ENCODE data around the gene CNTRL. TPM values are rescaled to one million over a fixed set of nuclear protein-coding genes. Genes with fewer than 3 reads are reported as not detected.
A peak's percentile ranks its signal among the peaks of the same experiment; 100 is the strongest.

Gene CNTRL
- total and polyA plus RNA-seq, 12 donors: 7.4 to 19.1 (median 9.7) TPM

- intact Hi-C loops (cut with DNase I): loop anchor here in 1 of 2 donors (5.0 kb wide), 1 partner anchor 165 kb away; no protein-coding TSS in a partner anchor
Measured at GRCh38 chr9:121222524-121223171, 147.9 kb downstream of the CNTRL start.

DNA sequence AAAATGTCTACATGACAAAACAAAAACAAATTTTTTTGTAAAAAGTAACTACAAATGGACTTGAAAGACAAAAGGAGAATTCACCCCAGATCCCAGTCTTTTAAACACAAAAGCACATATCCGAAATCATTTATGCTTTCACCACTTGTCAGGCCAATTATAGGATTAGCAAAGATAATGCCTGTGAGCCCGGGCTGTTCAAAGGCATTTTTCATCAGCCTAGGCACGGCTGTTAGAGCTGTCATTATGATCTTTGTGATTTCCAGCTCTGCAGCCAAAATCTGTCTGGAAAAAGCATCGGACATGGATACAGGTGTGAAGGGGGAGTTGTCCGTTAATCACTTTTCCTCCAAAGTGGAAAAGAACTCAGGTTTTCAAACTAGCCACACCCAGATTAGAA lies 150.5 kb downstream of the CNTRL start:
- intact Hi-C loops (cut with DNase I): no loop called here
- no peaks in the 10 kb centered on the region for H3K9me3 ChIP-seq (replicated peaks in 1 of 3)
- H3K27ac ChIP-seq: no peak overlapping the region
- H3K4me1 ChIP-seq (replicated peaks in 1 of 2): peaks cover 0 to 6% of the 10 kb centered on the region in 2 donors
- no peaks in the 10 kb centered on the region for H3K27me3 ChIP-seq
- TF ChIP-seq CTCF (IDR thresholded peaks at IDR 0.05) (no peak), POLR2A (IDR thresholded peaks at IDR 0.05) (no peak)
- DNase-seq: no peak
- no peaks in the 10 kb centered on the region for H3K36me3 ChIP-seq (replicated peaks in 1 of 2)
- 73 to 83% (median 77%) methylated on average over 5 of the region's 5 CpGs for WGBS, 4 donors
- no peak overlapping the region for H3K4me3 ChIP-seq

More at GRCh38 chr9:121222524-121223171, 147.9 kb downstream of the CNTRL start:
- WGBS, 4 donors: 42 to 50% (median 45%) methylated on average over 12 of the region's 12 CpGs
- peaks cover 0 to 6% of the 10 kb centered on the region in 2 donors for H3K4me1 ChIP-seq (replicated peaks in 1 of 2)
- no peaks in the 10 kb centered on the region for H3K9me3 ChIP-seq (replicated peaks in 1 of 3)
- DNase-seq: peak in 1 of 7 donors; percentile 21
- no peak overlapping the region for H3K4me3 ChIP-seq
- no peaks in the 10 kb centered on the region for H3K36me3 ChIP-seq (replicated peaks in 1 of 2)
- no peak overlapping the region for H3K27ac ChIP-seq
- no peaks in the 10 kb centered on the region for H3K27me3 ChIP-seq
- TF ChIP-seq CTCF (IDR thresholded peaks at IDR 0.05) (peak; percentile 56 to 78 (median 67)), POLR2A (IDR thresholded peaks at IDR 0.05) (no peak)

- WGBS, 4 donors: 72 to 83% (median 80%) methylated on average over 2 of the region's 2 CpGs
- no peak for TF ChIP-seq POLR2A (IDR thresholded peaks at IDR 0.05)
- no peak for TF ChIP-seq CTCF (IDR thresholded peaks at IDR 0.05)
- Histone ChIP-seq H3K9me3 (replicated peaks in 1 of 3) (no peaks in the 10 kb centered on the region), H3K4me3 (no peak overlapping the region), H3K36me3 (replicated peaks in 1 of 2) (no peaks in the 10 kb centered on the region), H3K27ac (no peak overlapping the region), H3K4me1 (replicated peaks in 1 of 2) (peaks cover 0 to 6% of the 10 kb centered on the region in 2 donors), H3K27me3 (no peaks in the 10 kb centered on the region)
- DNase-seq: no peak
- intact Hi-C loops (cut with DNase I): no loop called here
Measured at GRCh38 chr9:121226175-121226574, 151.4 kb downstream of the CNTRL start.

Small RNA genes lying within 50 kb of the gene (small RNA-seq; reads per million reads assigned to genes)
- 0 reads per million in 2 donors for gene RN7SL181P

Other genes starting within 250 kb of the CNTRL start
- gene PSMD5, start 232.0 kb upstream of the CNTRL start, total RNA-seq: 10 to 100 TPM; 29.3 to 78.8 (median 47.5) TPM
- 10 to 100 TPM; 15.6 to 57.1 (median 16.1) TPM for gene PSMD5, start 232.0 kb upstream of the CNTRL start, polyA plus RNA-seq
- gene PHF19, start 197.8 kb upstream of the CNTRL start, total RNA-seq: 10 to 100 TPM; 17.2 to 61.8 (median 26.6) TPM
- 10 to 100 TPM; 13.6 to 39.7 (median 29.7) TPM for gene PHF19, start 197.8 kb upstream of the CNTRL start, polyA plus RNA-seq
- gene TRAF1, start 148.2 kb upstream of the CNTRL start, total RNA-seq: 10 to 100 TPM in 2 of 9 donors, 1 to 10 TPM in 7; 1.6 to 11.7 (median 6.7) TPM
- 10 to 100 TPM in 2 of 3 donors, 1 to 10 TPM in 1; 2.4 to 42.7 (median 30.3) TPM for gene TRAF1, start 148.2 kb upstream of the CNTRL start, polyA plus RNA-seq
- 1 to 10 TPM; 1.4 to 7.9 (median 2.9) TPM for gene C5, start 24.7 kb upstream of the CNTRL start, total RNA-seq
- 1 to 10 TPM; 2.3 to 6.2 (median 3.5) TPM for gene C5, start 24.7 kb upstream of the CNTRL start, polyA plus RNA-seq
- 10 to 100 TPM; 23.8 to 93.2 (median 44.8) TPM for gene RAB14, start 126.9 kb downstream of the CNTRL start, total RNA-seq
- 100 to 1,000 TPM in 1 of 3 donors, 10 to 100 TPM in 2; 16.5 to 108 (median 21.7) TPM for gene RAB14, start 126.9 kb downstream of the CNTRL start, polyA plus RNA-seq
- gene GSN, start 193.2 kb downstream of the CNTRL start, total RNA-seq: 100 to 1,000 TPM; 143 to 735 (median 308) TPM
- 100 to 1,000 TPM in 2 of 3 donors, 10 to 100 TPM in 1; 78.5 to 432 (median 180) TPM for gene GSN, start 193.2 kb downstream of the CNTRL start, polyA plus RNA-seq